ENCODE results near the gene NLGN4X. TPM values are rescaled to one million over a fixed set of nuclear protein-coding genes. Genes with fewer than 3 reads are reported as not detected.

Gene NLGN4X
- total RNA-seq, 4 donors from 2014 or later: 1.7 to 8.2 (median 4.8) TPM

DNA sequence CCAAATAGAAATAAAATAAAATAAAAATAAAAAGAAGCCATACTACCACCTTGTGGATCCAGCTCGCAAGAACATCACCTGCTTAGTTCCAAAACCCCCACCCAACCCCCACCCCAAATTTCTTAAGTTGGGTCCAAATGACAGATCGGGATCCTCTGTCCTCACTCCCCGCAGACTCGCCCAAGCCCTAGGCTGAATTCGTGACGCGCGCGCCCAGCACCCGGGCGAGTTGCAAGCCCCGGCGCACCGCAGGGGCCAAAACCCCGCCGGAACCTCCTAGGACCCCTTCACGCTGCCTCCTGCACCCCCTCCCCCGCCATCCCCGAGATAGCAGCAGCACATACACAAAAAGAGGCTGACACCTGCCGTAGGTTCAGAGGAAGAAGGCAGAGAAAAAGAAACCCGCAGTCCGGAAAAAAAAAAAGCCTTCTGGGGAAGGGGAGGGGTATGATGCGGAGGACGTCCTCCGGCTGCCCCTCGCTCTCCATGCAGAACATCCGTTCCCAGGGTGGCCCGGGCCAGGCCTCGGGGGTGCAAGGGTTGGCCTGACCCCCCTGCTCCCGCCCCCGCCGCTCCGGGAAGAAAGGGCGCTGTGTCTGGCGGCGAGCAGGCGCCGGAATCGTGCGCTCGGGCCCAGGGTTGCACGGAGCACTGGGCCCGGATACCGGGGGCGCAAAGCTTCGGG lies 2.6 kb downstream of the NLGN4X start:
- intact Hi-C loops (cut with DNase I): no loop called here
- H3K9me3 ChIP-seq: no peaks in the 10 kb centered on the region
- no peak for DNase-seq (ENCODE audit: extremely low spot score)
- peaks cover 0 to 38% (median 12%) of the 10 kb centered on the region in 4 donors for H3K27me3 ChIP-seq
- peak overlapping the region; percentile 37 to 53 (median 41) for H3K4me3 ChIP-seq
- H3K27ac ChIP-seq (replicated peaks in 1 of 4): peak overlapping the region in 1 of 4 donors; percentile 46
- peaks cover 0 to 25% (median 16%) of the 10 kb centered on the region in 4 donors for H3K4me1 ChIP-seq
- no peaks in the 10 kb centered on the region for H3K36me3 ChIP-seq
- TF ChIP-seq, protein P1, sequence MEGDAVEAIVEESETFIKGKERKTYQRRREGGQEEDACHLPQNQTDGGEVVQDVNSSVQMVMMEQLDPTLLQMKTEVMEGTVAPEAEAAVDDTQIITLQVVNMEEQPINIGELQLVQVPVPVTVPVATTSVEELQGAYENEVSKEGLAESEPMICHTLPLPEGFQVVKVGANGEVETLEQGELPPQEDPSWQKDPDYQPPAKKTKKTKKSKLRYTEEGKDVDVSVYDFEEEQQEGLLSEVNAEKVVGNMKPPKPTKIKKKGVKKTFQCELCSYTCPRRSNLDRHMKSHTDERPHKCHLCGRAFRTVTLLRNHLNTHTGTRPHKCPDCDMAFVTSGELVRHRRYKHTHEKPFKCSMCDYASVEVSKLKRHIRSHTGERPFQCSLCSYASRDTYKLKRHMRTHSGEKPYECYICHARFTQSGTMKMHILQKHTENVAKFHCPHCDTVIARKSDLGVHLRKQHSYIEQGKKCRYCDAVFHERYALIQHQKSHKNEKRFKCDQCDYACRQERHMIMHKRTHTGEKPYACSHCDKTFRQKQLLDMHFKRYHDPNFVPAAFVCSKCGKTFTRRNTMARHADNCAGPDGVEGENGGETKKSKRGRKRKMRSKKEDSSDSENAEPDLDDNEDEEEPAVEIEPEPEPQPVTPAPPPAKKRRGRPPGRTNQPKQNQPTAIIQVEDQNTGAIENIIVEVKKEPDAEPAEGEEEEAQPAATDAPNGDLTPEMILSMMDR (IDR thresholded peaks at IDR 0.05): no peak
- TF ChIP-seq EP300 (IDR thresholded peaks at IDR 0.05) (no peak), POLR2AphosphoS5 (IDR thresholded peaks at IDR 0.05) (no peak)
- 3% methylated on average over 23 of the region's 46 CpGs for WGBS

DNA sequence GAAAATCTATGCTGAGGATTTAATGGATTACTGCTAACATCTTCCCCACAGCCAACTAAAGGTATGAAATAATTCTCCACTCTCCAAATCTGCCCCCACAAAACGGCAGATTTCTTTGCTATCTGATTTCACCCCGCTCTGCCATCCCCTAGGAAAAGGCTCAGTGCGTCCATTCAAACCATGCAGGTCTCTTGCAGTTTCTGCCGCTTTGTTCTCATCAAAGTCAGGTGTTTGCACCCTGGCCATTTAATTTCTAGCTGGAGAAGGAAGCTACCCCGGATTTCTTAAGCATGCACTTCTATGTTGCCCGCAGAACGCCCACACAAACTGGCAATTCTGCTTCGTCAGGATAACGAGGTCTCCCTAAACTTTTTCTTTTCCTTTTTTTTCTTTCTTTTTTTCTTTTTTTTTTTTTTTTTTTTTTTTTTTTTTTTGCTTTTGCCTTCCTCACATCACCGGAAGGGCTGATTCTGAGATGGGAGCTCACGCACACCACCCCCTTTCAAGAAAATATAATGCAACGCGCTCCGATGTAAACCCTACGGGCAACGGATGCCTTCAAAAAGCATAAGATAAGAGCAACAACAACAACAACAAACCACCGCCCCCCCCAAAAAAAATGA lies 3.3 kb downstream of the NLGN4X start:
- H3K27ac ChIP-seq (replicated peaks in 1 of 4): no peak overlapping the region
- H3K4me3 ChIP-seq: peak overlapping the region; percentile 37 to 53 (median 41)
- H3K27me3 ChIP-seq: peaks cover 0 to 38% (median 12%) of the 10 kb centered on the region in 4 donors
- no peak for DNase-seq (ENCODE audit: extremely low spot score)
- H3K4me1 ChIP-seq: peaks cover 0 to 25% (median 16%) of the 10 kb centered on the region in 4 donors
- 11% methylated on average over 17 of the region's 17 CpGs for WGBS
- no peaks in the 10 kb centered on the region for H3K36me3 ChIP-seq
- intact Hi-C loops (cut with DNase I): no loop called here
- H3K9me3 ChIP-seq: no peaks in the 10 kb centered on the region
- TF ChIP-seq POLR2A (IDR thresholded peaks at IDR 0.05; ENCODE audit: low read depth) (no peak), EP300 (IDR thresholded peaks at IDR 0.05) (no peak), POLR2AphosphoS5 (IDR thresholded peaks at IDR 0.05) (no peak)
- TF ChIP-seq, protein P1 (IDR thresholded peaks at IDR 0.05): no peak

DNA sequence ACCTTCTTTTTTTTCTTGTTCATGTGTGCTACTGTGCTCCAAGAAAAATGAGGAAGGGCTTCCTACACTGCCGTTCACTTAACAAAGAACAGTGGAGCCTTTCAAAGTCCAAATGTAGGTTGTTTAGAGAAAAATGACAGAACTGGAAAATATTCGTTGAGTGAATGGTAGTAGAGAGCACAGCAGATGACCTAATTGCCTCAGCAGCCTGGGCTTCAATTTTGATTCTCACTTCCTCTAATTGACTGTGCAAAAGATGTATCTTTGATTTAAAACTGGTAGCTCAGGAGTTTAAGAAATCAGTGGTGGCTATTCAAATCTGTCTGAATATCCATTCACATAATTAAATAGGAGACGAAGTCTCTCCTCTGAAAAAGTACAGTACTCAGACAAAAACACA lies 5.2 kb downstream of the NLGN4X start:
- H3K4me3 ChIP-seq: no peak overlapping the region
- H3K27me3 ChIP-seq: peaks cover 0 to 25% (median 9%) of the 10 kb centered on the region in 4 donors
- peaks cover 0 to 25% (median 16%) of the 10 kb centered on the region in 4 donors for H3K4me1 ChIP-seq
- no peaks in the 10 kb centered on the region for H3K9me3 ChIP-seq
- H3K36me3 ChIP-seq: no peaks in the 10 kb centered on the region
- 22% methylated on average over 3 of the region's 3 CpGs for WGBS
- DNase-seq (ENCODE audit: extremely low spot score): no peak
- intact Hi-C loops (cut with DNase I): no loop called here
- TF ChIP-seq POLR2AphosphoS5 (IDR thresholded peaks at IDR 0.05) (no peak), EP300 (IDR thresholded peaks at IDR 0.05) (no peak), POLR2A (IDR thresholded peaks at IDR 0.05; ENCODE audit: low read depth) (no peak)
- TF ChIP-seq, protein P1 (IDR thresholded peaks at IDR 0.05): no peak
- no peak overlapping the region for H3K27ac ChIP-seq (replicated peaks in 1 of 4)

DNA sequence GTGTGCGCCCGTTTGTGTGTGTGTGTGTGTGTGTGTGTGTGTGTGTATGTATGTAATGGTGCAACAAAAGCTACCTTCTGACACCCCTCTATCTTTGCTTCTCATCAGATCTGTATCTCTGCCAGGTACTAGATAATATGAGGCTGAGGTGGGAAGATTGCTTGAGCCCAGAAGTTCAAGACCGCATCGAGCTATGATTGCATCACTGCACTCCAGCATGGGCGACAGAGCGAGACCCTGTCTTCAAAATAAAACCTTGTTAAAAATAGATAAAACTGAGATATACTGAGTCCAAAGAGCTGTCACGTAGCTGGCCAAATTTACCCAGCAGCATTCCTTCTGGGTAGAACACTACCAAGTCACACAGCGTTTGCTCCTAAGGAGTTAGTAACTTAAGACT lies 18.4 kb downstream of the NLGN4X start:
- intact Hi-C loops (cut with DNase I): no loop called here
- Histone ChIP-seq H3K27ac (replicated peaks in 1 of 4) (no peak overlapping the region), H3K27me3 (no peaks in the 10 kb centered on the region), H3K36me3 (no peaks in the 10 kb centered on the region), H3K4me1 (no peaks in the 10 kb centered on the region), H3K4me3 (no peak overlapping the region), H3K9me3 (no peaks in the 10 kb centered on the region)
- 86% methylated on average over 8 of the region's 8 CpGs for WGBS
- TF ChIP-seq POLR2A (IDR thresholded peaks at IDR 0.05; ENCODE audit: low read depth) (no peak), POLR2AphosphoS5 (IDR thresholded peaks at IDR 0.05) (no peak), EP300 (IDR thresholded peaks at IDR 0.05) (no peak)
- TF ChIP-seq, protein P1 (IDR thresholded peaks at IDR 0.05): no peak
- DNase-seq (ENCODE audit: extremely low spot score): no peak
